Lower lobe of right lung (tissue), 2 donors: ENCODE measurements around the gene DUSP5. TPM values are rescaled to one million over a fixed set of nuclear protein-coding genes. Genes with fewer than 3 reads are reported as not detected.

Experiments
- ATAC-seq, 2 donors: fragments of 200-7000 bp; cut with Tn5 transposase; one replicate each; pipeline ENCODE4 v1.9.1; 2020 to 2022; ENCODE audit warnings: mild to moderate bottlenecking in 2 of 2, moderate library complexity in 2 of 2
- DNase-seq: peaks from one replicate; pipeline ENCODE4 v3.0.0-alpha.2; 2020
- H3K27ac ChIP-seq: fragments of 200-600 bp; one replicate; pipeline ENCODE4 v1.8.0; 2022
- H3K27me3 ChIP-seq: fragments of 200-600 bp; one replicate; pipeline ENCODE4 v1.8.0; 2022; ENCODE audit warnings: low read depth
- H3K36me3 ChIP-seq: fragments of 200-600 bp; one replicate; pipeline ENCODE4 v1.8.0; 2022; ENCODE audit warnings: mild to moderate bottlenecking
- H3K4me1 ChIP-seq: fragments of 200-600 bp; one replicate; pipeline ENCODE4 v1.8.0; 2022
- H3K4me3 ChIP-seq: fragments of 200-600 bp; one replicate; pipeline ENCODE4 v1.8.0; 2022; ENCODE audit warnings: mild to moderate bottlenecking
- H3K9me3 ChIP-seq: fragments of 200-600 bp; one replicate; pipeline ENCODE4 v1.8.0; 2022
- CTCF ChIP-seq: fragments of 200-600 bp; IDR thresholded peaks from one replicate; pipeline ENCODE4 v1.8.0; 2022; ENCODE audit warnings: antibody characterized with exemption, mild to moderate bottlenecking
- intact Hi-C: fragments of 100-400 bp; cut with DNase I; formaldehyde crosslinking; loops from one replicate; pipeline ENCODE4 v1.11.0; 2022
- total RNA-seq: library from RNA; stranded (reverse); fragmentation: NEBNext Ultra II Directional; extraction: Animal tissue kit (Norgen Biotek cat#: 25700); gene quantifications from one replicate; pipeline ENCODE4 v1.2.1, GENCODE V29; 2021
- donor health status: DM: no; HTN: yes; CAD: no; lungs with severe emphysema.

DUSP5 gene
- total RNA-seq, 1 donor from 2014 or later, result 8.9 TPM

GRCh38 chr10:110474826-110475225, 22.9 kb upstream of the DUSP5 start:
- intact Hi-C loops, result no loop called here

GRCh38 chr10:110475722-110476515, 21.8 kb upstream of the DUSP5 start:
- no peaks in the 10 kb centered on the region for H3K27me3 ChIP-seq
- H3K36me3 ChIP-seq, result no peaks in the 10 kb centered on the region
- no peak overlapping the region for H3K4me3 ChIP-seq
- ATAC-seq (no peak), DNase-seq (no peak)
- TF ChIP-seq CTCF, result no peak
- intact Hi-C loops, result no loop called here
- H3K9me3 ChIP-seq, result no peaks in the 10 kb centered on the region
- no peak overlapping the region for H3K27ac ChIP-seq
- H3K4me1 ChIP-seq, result no peaks in the 10 kb centered on the region

More at GRCh38 chr10:110474826-110475225, 22.9 kb upstream of the DUSP5 start:
- Histone ChIP-seq H3K27ac (no peak overlapping the region), H3K36me3 (no peaks in the 10 kb centered on the region), H3K4me3 (no peak overlapping the region), H3K9me3 (no peaks in the 10 kb centered on the region), H3K4me1 (no peaks in the 10 kb centered on the region), H3K27me3 (no peaks in the 10 kb centered on the region)
- ATAC-seq, result no peak
- DNase-seq, result no peak
- TF ChIP-seq CTCF, result no peak

- no peak overlapping the region for H3K27ac ChIP-seq
- no peak for DNase-seq
- TF ChIP-seq CTCF, result no peak
- no peak for ATAC-seq
- no peaks in the 10 kb centered on the region for H3K4me1 ChIP-seq
- no peaks in the 10 kb centered on the region for H3K36me3 ChIP-seq
- H3K27me3 ChIP-seq, result no peaks in the 10 kb centered on the region
- H3K9me3 ChIP-seq, result no peaks in the 10 kb centered on the region
- intact Hi-C loops, result no loop called here
- H3K4me3 ChIP-seq, result no peak overlapping the region
Measured at GRCh38 chr10:110479710-110480109, 18.0 kb upstream of the DUSP5 start.

- intact Hi-C loops, result no loop called here
- H3K4me1 ChIP-seq, result no peaks in the 10 kb centered on the region
- no peaks in the 10 kb centered on the region for H3K27me3 ChIP-seq
- H3K9me3 ChIP-seq, result no peaks in the 10 kb centered on the region
- DNase-seq (no peak), ATAC-seq (no peak)
- H3K4me3 ChIP-seq, result no peak overlapping the region
- no peaks in the 10 kb centered on the region for H3K36me3 ChIP-seq
- TF ChIP-seq CTCF, result no peak
- H3K27ac ChIP-seq, result no peak overlapping the region
Measured at GRCh38 chr10:110480387-110480786, 17.3 kb upstream of the DUSP5 start.

GRCh38 chr10:110481919-110482318, 15.8 kb upstream of the DUSP5 start:
- ATAC-seq, result no peak
- TF ChIP-seq CTCF, result no peak

More at GRCh38 chr10:110481919-110482318, 15.8 kb upstream of the DUSP5 start:
- H3K27ac ChIP-seq, result no peak overlapping the region
- no peaks in the 10 kb centered on the region for H3K27me3 ChIP-seq
- intact Hi-C loops, result no loop called here
- no peak overlapping the region for H3K4me3 ChIP-seq
- DNase-seq, result no peak
- no peaks in the 10 kb centered on the region for H3K9me3 ChIP-seq
- H3K4me1 ChIP-seq, result no peaks in the 10 kb centered on the region
- no peaks in the 10 kb centered on the region for H3K36me3 ChIP-seq
